K562 (cell line): ENCODE measurements around the gene TSPAN14. TPM values are rescaled to one million over a fixed set of nuclear protein-coding genes. Genes with fewer than 3 reads are reported as not detected.

Experiments used
- BACH1 ChIP-seq: fragments of 200-800 bp; sonication (Bioruptor generic); IDR thresholded peaks from 2 replicates; pipeline ENCODE4 v1.6.1; 2016; ENCODE audit warnings: missing genetic modification characterization, missing compliant biosample characterization
- GATAD2A ChIP-seq: fragments of 450-650 bp; IDR thresholded peaks from 2 replicates; pipeline ENCODE4 v1.6.1; 2017
- HDAC3 ChIP-seq: fragments of 450-650 bp; IDR thresholded peaks from 2 replicates; pipeline ENCODE4 v1.6.1; 2018; ENCODE audit warnings: borderline replicate concordance, mild to moderate bottlenecking, moderate library complexity; ENCODE audit not compliant: partially characterized antibody
- JUNB ChIP-seq: fragments of 450-650 bp; formaldehyde crosslinking; conservative IDR thresholded peaks from 2 replicates; pipeline ENCODE4 v1.4.0; 2020; ENCODE audit warnings: mild to moderate bottlenecking
- SP2 ChIP-seq: IDR thresholded peaks from 2 replicates; pipeline ENCODE4 v1.6.1; 2011; ENCODE audit warnings: mild to moderate bottlenecking, low read depth, low read length, moderate library complexity; ENCODE audit not compliant: poor library complexity, severe bottlenecking; ENCODE audit errors: extremely low read depth
- ZNF507 ChIP-seq: conservative IDR thresholded peaks from 2 replicates; pipeline ENCODE4 v1.6.1; 2017; ENCODE audit warnings: missing genetic modification characterization, missing compliant biosample characterization
- ZNF551 ChIP-seq: fragments of 250-450 bp; sonication (Bioruptor Pico); IDR thresholded peaks from 2 replicates; pipeline ENCODE4 v1.5.0; 2021; ENCODE audit warnings: mild to moderate bottlenecking, moderate library complexity
- ZNF785 ChIP-seq: fragments of 250-450 bp; sonication (Bioruptor Pico); IDR thresholded peaks from 2 replicates; pipeline ENCODE4 v1.4.0; 2020; ENCODE audit warnings: mild to moderate bottlenecking
- polyA plus RNA-seq, 8 experiments: library from polyadenylated mRNA; depleted of rRNA in 4 of 8; stranded (reverse) in 5 of 8; unstranded in 3 of 8; fragments of >200 nt; fragmentation: Nextera tagmentation in 2 of 8; fragmentation: Illumina TruSeq in 1 of 8; extraction: Ambion mirVana in 2 of 8; extraction: Trizol in 1 of 8; gene quantifications; 2 replicates each; pipeline versions ENCODE4 v1.2.1 to v1.2.3, GENCODE V29; 2011 to 2014; ENCODE audit warnings: inconsistent platforms in 1 of 8, missing spikeins in 1 of 8
- total RNA-seq, 7 experiments: library from RNA; depleted of rRNA in 6 of 7; stranded (reverse); fragments of >200 nt in 6 of 7; fragmentation: Illumina TruSeq in 2 of 7; extraction: Trizol in 2 of 7; gene quantifications; 2 replicates each; pipeline versions ENCODE4 v1.2.1 to v1.2.3, GENCODE V29; 2011 to 2021; ENCODE audit warnings: low replicate concordance in 1 of 7
- TF ChIP-seq, protein P1 (sequence below): fragments of 250-450 bp; sonication (Bioruptor Pico); IDR thresholded peaks from 2 replicates; pipeline ENCODE4 v1.6.1; 2021; ENCODE audit warnings: mild to moderate bottlenecking
- TF ChIP-seq, protein P2 (sequence below), 2 experiments: fragments of 450-650 bp; IDR thresholded peaks; 2 replicates each; pipeline ENCODE4 v1.6.1; 2016

TSPAN14 gene
- total and polyA plus RNA-seq, 9 of the 15 experiments (the other 6 are each of a cell fraction or from before 2014, with no cell fraction given): 5.8 to 92.9 (median 23.3) TPM

DNA sequence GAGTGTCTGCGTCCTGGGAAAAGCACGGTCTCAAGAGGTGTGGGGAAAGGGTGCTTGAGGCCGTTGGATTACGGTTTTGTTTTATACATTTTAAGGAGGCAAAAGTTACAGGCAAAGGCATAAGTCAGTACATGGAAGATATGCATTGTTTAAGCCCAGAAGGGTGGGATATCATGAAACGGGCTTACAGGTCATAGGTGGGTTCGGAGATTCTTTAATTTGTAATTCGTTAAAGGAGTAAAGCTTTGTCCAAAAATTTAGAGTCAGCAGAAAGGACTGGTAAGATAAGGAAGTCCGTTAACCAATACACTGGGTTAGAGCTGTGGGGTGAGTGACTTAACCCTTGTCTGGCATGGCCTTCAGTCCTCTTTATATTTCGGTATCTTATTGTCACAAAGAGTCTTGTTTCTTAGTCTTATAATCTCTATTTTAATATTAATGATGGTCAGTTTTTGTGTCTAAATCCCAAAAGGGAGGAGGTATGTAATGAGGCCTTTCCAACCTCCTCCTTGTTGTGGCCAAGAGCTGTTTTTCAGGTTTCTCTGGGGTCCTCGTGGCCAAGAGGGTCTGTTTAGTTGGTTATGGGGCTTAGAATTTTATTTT, 12.7 kb downstream of the TSPAN14 start (continued):
- no peak for TF ChIP-seq SP2
- no peak for TF ChIP-seq JUNB (CRISPR knock-in tag)
- TF ChIP-seq, protein P1, sequence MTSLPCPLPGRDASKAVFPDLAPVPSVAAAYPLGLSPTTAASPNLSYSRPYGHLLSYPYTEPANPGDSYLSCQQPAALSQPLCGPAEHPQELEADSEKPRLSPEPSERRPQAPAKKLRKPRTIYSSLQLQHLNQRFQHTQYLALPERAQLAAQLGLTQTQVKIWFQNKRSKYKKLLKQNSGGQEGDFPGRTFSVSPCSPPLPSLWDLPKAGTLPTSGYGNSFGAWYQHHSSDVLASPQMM: no peak
- TF ChIP-seq HDAC3: no peak
- TF ChIP-seq ZNF551 (CRISPR knock-in tag): no peak
- peak; percentile 36; the same call in 1 of the 2 replicates for TF ChIP-seq GATAD2A
- TF ChIP-seq, protein P2, sequence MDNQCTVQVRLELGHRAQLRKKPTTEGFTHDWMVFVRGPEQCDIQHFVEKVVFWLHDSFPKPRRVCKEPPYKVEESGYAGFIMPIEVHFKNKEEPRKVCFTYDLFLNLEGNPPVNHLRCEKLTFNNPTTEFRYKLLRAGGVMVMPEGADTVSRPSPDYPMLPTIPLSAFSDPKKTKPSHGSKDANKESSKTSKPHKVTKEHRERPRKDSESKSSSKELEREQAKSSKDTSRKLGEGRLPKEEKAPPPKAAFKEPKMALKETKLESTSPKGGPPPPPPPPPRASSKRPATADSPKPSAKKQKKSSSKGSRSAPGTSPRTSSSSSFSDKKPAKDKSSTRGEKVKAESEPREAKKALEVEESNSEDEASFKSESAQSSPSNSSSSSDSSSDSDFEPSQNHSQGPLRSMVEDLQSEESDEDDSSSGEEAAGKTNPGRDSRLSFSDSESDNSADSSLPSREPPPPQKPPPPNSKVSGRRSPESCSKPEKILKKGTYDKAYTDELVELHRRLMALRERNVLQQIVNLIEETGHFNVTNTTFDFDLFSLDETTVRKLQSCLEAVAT (IDR thresholded peaks at IDR 0.05): peak in 1 of 2 experiments; percentile 26; a peak in 1 of 4 replicates
- no peak for TF ChIP-seq ZNF785 (CRISPR knock-in tag)
- 0 out of 2 replicates have a peak, but pooled peaks have one; percentile 16 for TF ChIP-seq BACH1 (tag)
- no peak for TF ChIP-seq ZNF507 (tag)
- TF ChIP-seq, all 486 proteins: peak for 61
